Measurements from ENCODE around the gene PLEKHH2. TPM values are rescaled to one million over a fixed set of nuclear protein-coding genes. Genes with fewer than 3 reads are reported as not detected.

The PLEKHH2 gene
- total and polyA plus RNA-seq, 8 donors: 23.3 to 363 (median 229) TPM

GRCh38 chr2:43715300-43716098, 78.4 kb downstream of the PLEKHH2 start:
- no peaks in the 10 kb centered on the region for H3K4me1 ChIP-seq
- H3K27ac ChIP-seq: no peak overlapping the region
- no peak overlapping the region for H3K4me3 ChIP-seq
- ATAC-seq (no peak), DNase-seq (no peak)
- no peaks in the 10 kb centered on the region for H3K27me3 ChIP-seq
- TF ChIP-seq CTCF (IDR thresholded peaks at IDR 0.05): no peak
- H3K9me3 ChIP-seq: no peaks in the 10 kb centered on the region
- H3K36me3 ChIP-seq: no peaks in the 10 kb centered on the region
- intact Hi-C loops (cut with DNase I): no loop called here

GRCh38 chr2:43717322-43717721, 80.3 kb downstream of the PLEKHH2 start:
- H3K36me3 ChIP-seq: no peaks in the 10 kb centered on the region
- no peaks in the 10 kb centered on the region for H3K4me1 ChIP-seq
- ATAC-seq: no peak
- DNase-seq: no peak
- no peaks in the 10 kb centered on the region for H3K27me3 ChIP-seq
- no peak for TF ChIP-seq CTCF (IDR thresholded peaks at IDR 0.05)
- no peak overlapping the region for H3K27ac ChIP-seq
- no peaks in the 10 kb centered on the region for H3K9me3 ChIP-seq
- intact Hi-C loops (cut with DNase I): no loop called here
- no peak overlapping the region for H3K4me3 ChIP-seq

- H3K4me3 ChIP-seq: no peak overlapping the region
- no peak for DNase-seq
Observed at GRCh38 chr2:43718530-43719124, 81.6 kb downstream of the PLEKHH2 start.

GRCh38 chr2:43724728-43725526, 87.9 kb downstream of the PLEKHH2 start:
- no peak for DNase-seq
- H3K4me3 ChIP-seq: no peak overlapping the region
- no peaks in the 10 kb centered on the region for H3K4me1 ChIP-seq
- no peak for TF ChIP-seq CTCF (IDR thresholded peaks at IDR 0.05)
- H3K27ac ChIP-seq: peak overlapping the region in 1 of 2 donors; percentile 2
- H3K9me3 ChIP-seq: no peaks in the 10 kb centered on the region
- intact Hi-C loops (cut with DNase I): no loop called here
- no peaks in the 10 kb centered on the region for H3K27me3 ChIP-seq
- H3K36me3 ChIP-seq: peaks cover 0 to 4% of the 10 kb centered on the region in 2 donors
- no peak for ATAC-seq

More at GRCh38 chr2:43718530-43719124, 81.6 kb downstream of the PLEKHH2 start:
- no peaks in the 10 kb centered on the region for H3K9me3 ChIP-seq
- no peak for TF ChIP-seq CTCF (IDR thresholded peaks at IDR 0.05)
- H3K36me3 ChIP-seq: no peaks in the 10 kb centered on the region
- no peak for ATAC-seq
- H3K27me3 ChIP-seq: no peaks in the 10 kb centered on the region
- intact Hi-C loops (cut with DNase I): no loop called here
- H3K4me1 ChIP-seq: no peaks in the 10 kb centered on the region
- no peak overlapping the region for H3K27ac ChIP-seq
